GM12801 (cell line): Measurements from ENCODE around the gene KIAA0586.

Source experiments
- CTCF ChIP-seq: IDR thresholded peaks from one replicate; pipeline ENCODE4 v1.5.1; 2011; ENCODE audit warnings: control low read depth; ENCODE audit not compliant: insufficient read length; ENCODE audit errors: extremely low read depth

Gene KIAA0586

GRCh38 chr14:58466459-58466858 is 38.9 kb downstream of the KIAA0586 start:
- TF ChIP-seq CTCF: no peak

- no peak for TF ChIP-seq CTCF
Observed at GRCh38 chr14:58467575-58467974, 40.1 kb downstream of the KIAA0586 start.

GRCh38 chr14:58469309-58469708 is 41.8 kb downstream of the KIAA0586 start:
- no peak for TF ChIP-seq CTCF

- no peak for TF ChIP-seq CTCF
Observed at GRCh38 chr14:58476320-58476719, 48.8 kb downstream of the KIAA0586 start.

- TF ChIP-seq CTCF: no peak
Observed at GRCh38 chr14:58477653-58478052, 50.1 kb downstream of the KIAA0586 start.

GRCh38 chr14:58479975-58480374 is 52.5 kb downstream of the KIAA0586 start:
- no peak for TF ChIP-seq CTCF

- TF ChIP-seq CTCF: no peak
Observed at GRCh38 chr14:58484176-58484575, 56.7 kb downstream of the KIAA0586 start.

GRCh38 chr14:58488550-58488949 is 61.0 kb downstream of the KIAA0586 start:
- TF ChIP-seq CTCF: no peak
